Liver (tissue), 9 donors: ENCODE data around the gene TRIM41. TPM values are rescaled to one million over a fixed set of nuclear protein-coding genes. Genes with fewer than 3 reads are reported as not detected.

Experiments used
- DNase-seq: peaks from one replicate; pipeline ENCODE4 v3.0.0-alpha.2; 2017; ENCODE audit warnings: low spot score
- H3K27ac ChIP-seq, 2 donors: one replicate each; pipeline ENCODE4 v1.7.0; 2013; ENCODE audit warnings: inconsistent platforms in 2 of 2, low read length in 2 of 2, control low read depth in 1 of 2, low read depth in 1 of 2, mild to moderate bottlenecking in 1 of 2
- H3K27me3 ChIP-seq, 4 donors: one replicate each; pipeline versions ENCODE4 v1.6.1 to v1.7.0; 2013; ENCODE audit warnings: low read length in 3 of 4, inconsistent platforms in 1 of 4, mild to moderate bottlenecking in 1 of 4, moderate library complexity in 1 of 4; ENCODE audit not compliant: control insufficient read depth in 4 of 4, insufficient read depth in 4 of 4
- H3K36me3 ChIP-seq, 4 donors: one replicate each; pipeline versions ENCODE4 v1.6.1 to v1.7.0; 2013; ENCODE audit warnings: low read length in 3 of 4, mild to moderate bottlenecking in 3 of 4, low read depth in 1 of 4, moderate library complexity in 1 of 4; ENCODE audit not compliant: control insufficient read depth in 4 of 4, insufficient read depth in 3 of 4
- H3K4me1 ChIP-seq, 4 donors: one replicate each; pipeline versions ENCODE4 v1.6.1 to v1.7.0; 2013; ENCODE audit warnings: low read length in 3 of 4, mild to moderate bottlenecking in 3 of 4, moderate library complexity in 1 of 4; ENCODE audit not compliant: control insufficient read depth in 4 of 4, insufficient read depth in 4 of 4
- H3K4me3 ChIP-seq, 3 donors: one replicate each; pipeline versions ENCODE4 v1.6.1 to v1.7.0; 2013; ENCODE audit warnings: low read length in 3 of 3, control low read depth in 1 of 3, low read depth in 1 of 3, mild to moderate bottlenecking in 1 of 3
- H3K9ac ChIP-seq, 2 donors: one replicate each; pipeline ENCODE4 v1.7.0; 2013; ENCODE audit warnings: low read length in 2 of 2, mild to moderate bottlenecking in 2 of 2, moderate library complexity in 2 of 2, control low read depth in 1 of 2, low read depth in 1 of 2
- H3K9me3 ChIP-seq, 4 donors: one replicate each; pipeline versions ENCODE4 v1.6.1 to v1.7.0; 2013; ENCODE audit warnings: low read length in 3 of 4; ENCODE audit not compliant: control insufficient read depth in 4 of 4
- CTCF ChIP-seq: fragments of 150-350 bp; IDR thresholded peaks from 2 replicates; pipeline ENCODE4 v1.5.1; 2017; ENCODE audit warnings: improper control_type of control experiment, low read depth, low read length; ENCODE audit not compliant: missing input control
- EGR1 ChIP-seq, 2 donors: IDR thresholded peaks; 2 replicates each; pipeline ENCODE4 v1.6.1; 2016 to 2018; ENCODE audit warnings: antibody characterized with exemption in 2 of 2, low read depth in 2 of 2
- FOXA1 ChIP-seq: IDR thresholded peaks from 2 replicates; pipeline ENCODE4 v1.6.1; 2016; ENCODE audit warnings: antibody characterized with exemption
- FOXA2 ChIP-seq: IDR thresholded peaks from 2 replicates; pipeline ENCODE4 v1.6.1; 2016; ENCODE audit warnings: antibody characterized with exemption
- GABPA ChIP-seq, 2 donors: IDR thresholded peaks in 1 of 2; conservative IDR thresholded peaks in 1 of 2; 2 replicates each; pipeline ENCODE4 v1.6.1; 2016; ENCODE audit warnings: antibody characterized with exemption in 2 of 2, mild to moderate bottlenecking in 1 of 2, moderate library complexity in 1 of 2
- HNF4A ChIP-seq, 2 donors: conservative IDR thresholded peaks; 2 replicates each; pipeline ENCODE4 v1.6.1; 2016; ENCODE audit warnings: antibody characterized with exemption in 2 of 2, mild to moderate bottlenecking in 2 of 2
- HNF4G ChIP-seq: IDR thresholded peaks from 2 replicates; pipeline ENCODE4 v1.6.1; 2016; ENCODE audit warnings: antibody characterized with exemption
- JUND ChIP-seq, 2 donors: IDR thresholded peaks; 2 replicates each; pipeline ENCODE4 v1.6.1; 2016; ENCODE audit warnings: antibody characterized with exemption in 2 of 2
- NR2F2 ChIP-seq: IDR thresholded peaks from 2 replicates; pipeline ENCODE4 v1.6.1; 2016; ENCODE audit warnings: antibody characterized with exemption
- RAD21 ChIP-seq, 2 donors: IDR thresholded peaks; 2 replicates each; pipeline ENCODE4 v1.6.1; 2016; ENCODE audit warnings: antibody characterized with exemption in 2 of 2, mild to moderate bottlenecking in 2 of 2
- RXRA ChIP-seq, 2 donors: IDR thresholded peaks; 2 replicates each; pipeline ENCODE4 v1.6.1; 2017 to 2018; ENCODE audit warnings: antibody characterized with exemption in 2 of 2, mild to moderate bottlenecking in 1 of 2
- SP1 ChIP-seq: IDR thresholded peaks from 2 replicates; pipeline ENCODE4 v1.6.1; 2018; ENCODE audit warnings: antibody characterized with exemption, mild to moderate bottlenecking
- TAF1 ChIP-seq: conservative IDR thresholded peaks from 2 replicates; pipeline ENCODE4 v1.6.1; 2016; ENCODE audit warnings: antibody characterized with exemption, mild to moderate bottlenecking
- YY1 ChIP-seq: IDR thresholded peaks from 2 replicates; pipeline ENCODE4 v1.6.1; 2016; ENCODE audit warnings: antibody characterized with exemption, mild to moderate bottlenecking
- WGBS: extraction: QIAGEN DNeasy Blood & Tissue Kit; methylation state at CpG from one replicate; pipeline ENCODE4 v1.1.7; 2013; 5-methylcytosine and 5-hydroxymethylcytosine counted together
- polyA plus RNA-seq, 2 donors: library from polyadenylated mRNA; stranded (reverse) in 1 of 2; unstranded in 1 of 2; fragments of 200-250 nt in 1 of 2; fragments of >200 nt in 1 of 2; fragmentation: Nextera tagmentation in 1 of 2; extraction: Ambion mirVana in 1 of 2; gene quantifications; one replicate each; pipeline versions ENCODE4 v1.2.1 to v1.2.3, GENCODE V29; 2013 to 2015
- total RNA-seq, 2 donors: library from RNA; depleted of rRNA; stranded (reverse); fragments of >200 nt; gene quantifications; one replicate each; pipeline ENCODE4 v1.2.3, GENCODE V29; 2014
- TF ChIP-seq, protein P1 (sequence below): IDR thresholded peaks from 2 replicates; pipeline ENCODE4 v1.6.1; 2016; ENCODE audit warnings: antibody characterized with exemption
- TF ChIP-seq, protein P2 (sequence below): IDR thresholded peaks from 2 replicates; pipeline ENCODE4 v1.6.1; 2016; ENCODE audit warnings: antibody characterized with exemption, mild to moderate bottlenecking
- TF ChIP-seq, protein P3 (sequence below): IDR thresholded peaks from 2 replicates; pipeline ENCODE4 v1.6.1; 2016; ENCODE audit warnings: antibody characterized with exemption
- donor health status: healthy.
- donor health status: healthy.
- donor health status: healthy.
- donor health status: healthy.
- donor health status: healthy.

TRIM41 gene
- total and polyA plus RNA-seq, 4 donors: 2.8 to 14.1 (median 11.0) TPM

DNA sequence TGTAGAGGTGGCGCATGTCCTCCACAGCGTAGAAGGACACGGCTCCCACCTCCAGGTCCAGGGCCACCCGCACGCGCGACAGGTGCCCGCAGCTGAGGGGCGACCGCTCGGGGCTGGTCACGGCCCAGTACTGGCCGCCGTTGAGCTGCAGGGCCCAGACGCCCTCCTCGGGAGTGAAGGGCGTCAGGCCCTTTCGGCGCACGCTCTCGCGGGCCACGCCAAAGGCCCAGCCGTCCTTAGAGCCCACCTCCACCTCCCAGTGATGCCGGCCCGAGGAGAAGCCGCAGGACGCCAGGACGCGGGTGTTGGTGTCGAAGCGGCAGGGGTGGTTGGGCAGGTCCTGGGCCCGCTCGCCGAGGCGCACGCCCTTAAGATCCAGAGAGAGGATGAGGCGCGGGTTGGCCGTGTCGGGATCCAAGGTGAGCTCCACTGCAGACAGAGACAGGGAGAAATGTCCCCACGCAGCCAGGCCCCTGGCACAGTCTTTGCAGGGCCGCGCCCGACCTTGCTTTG lies 27.8 kb upstream of the TRIM41 start:
- Histone ChIP-seq H3K9me3 (no peaks in the 10 kb centered on the region), H3K9ac (no peak overlapping the region), H3K27ac (no peak overlapping the region), H3K27me3 (no peaks in the 10 kb centered on the region), H3K36me3 (no peaks in the 10 kb centered on the region), H3K4me3 (no peak overlapping the region), H3K4me1 (peaks cover 2 to 18% (median 10%) of the 10 kb centered on the region in 4 donors)
- TF ChIP-seq GABPA (IDR thresholded peaks at IDR 0.05 in 1 of 2, conservative IDR thresholded peaks at IDR 0.05 in 1 of 2) (no peak), NR2F2 (no peak), YY1 (no peak), RAD21 (IDR thresholded peaks at IDR 0.05) (no peak), FOXA2 (no peak), EGR1 (IDR thresholded peaks at IDR 0.05; ENCODE audit: low read depth in 2 of 2) (no peak), FOXA1 (no peak), TAF1 (no peak), JUND (IDR thresholded peaks at IDR 0.05) (no peak), HNF4A (conservative IDR thresholded peaks at IDR 0.05) (no peak), SP1 (no peak), RXRA (IDR thresholded peaks at IDR 0.05) (no peak), CTCF (no peak), HNF4G (no peak)
- TF ChIP-seq, protein P1, sequence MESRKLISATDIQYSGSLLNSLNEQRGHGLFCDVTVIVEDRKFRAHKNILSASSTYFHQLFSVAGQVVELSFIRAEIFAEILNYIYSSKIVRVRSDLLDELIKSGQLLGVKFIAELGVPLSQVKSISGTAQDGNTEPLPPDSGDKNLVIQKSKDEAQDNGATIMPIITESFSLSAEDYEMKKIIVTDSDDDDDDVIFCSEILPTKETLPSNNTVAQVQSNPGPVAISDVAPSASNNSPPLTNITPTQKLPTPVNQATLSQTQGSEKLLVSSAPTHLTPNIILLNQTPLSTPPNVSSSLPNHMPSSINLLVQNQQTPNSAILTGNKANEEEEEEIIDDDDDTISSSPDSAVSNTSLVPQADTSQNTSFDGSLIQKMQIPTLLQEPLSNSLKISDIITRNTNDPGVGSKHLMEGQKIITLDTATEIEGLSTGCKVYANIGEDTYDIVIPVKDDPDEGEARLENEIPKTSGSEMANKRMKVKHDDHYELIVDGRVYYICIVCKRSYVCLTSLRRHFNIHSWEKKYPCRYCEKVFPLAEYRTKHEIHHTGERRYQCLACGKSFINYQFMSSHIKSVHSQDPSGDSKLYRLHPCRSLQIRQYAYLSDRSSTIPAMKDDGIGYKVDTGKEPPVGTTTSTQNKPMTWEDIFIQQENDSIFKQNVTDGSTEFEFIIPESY: no peak
- TF ChIP-seq, protein P2, sequence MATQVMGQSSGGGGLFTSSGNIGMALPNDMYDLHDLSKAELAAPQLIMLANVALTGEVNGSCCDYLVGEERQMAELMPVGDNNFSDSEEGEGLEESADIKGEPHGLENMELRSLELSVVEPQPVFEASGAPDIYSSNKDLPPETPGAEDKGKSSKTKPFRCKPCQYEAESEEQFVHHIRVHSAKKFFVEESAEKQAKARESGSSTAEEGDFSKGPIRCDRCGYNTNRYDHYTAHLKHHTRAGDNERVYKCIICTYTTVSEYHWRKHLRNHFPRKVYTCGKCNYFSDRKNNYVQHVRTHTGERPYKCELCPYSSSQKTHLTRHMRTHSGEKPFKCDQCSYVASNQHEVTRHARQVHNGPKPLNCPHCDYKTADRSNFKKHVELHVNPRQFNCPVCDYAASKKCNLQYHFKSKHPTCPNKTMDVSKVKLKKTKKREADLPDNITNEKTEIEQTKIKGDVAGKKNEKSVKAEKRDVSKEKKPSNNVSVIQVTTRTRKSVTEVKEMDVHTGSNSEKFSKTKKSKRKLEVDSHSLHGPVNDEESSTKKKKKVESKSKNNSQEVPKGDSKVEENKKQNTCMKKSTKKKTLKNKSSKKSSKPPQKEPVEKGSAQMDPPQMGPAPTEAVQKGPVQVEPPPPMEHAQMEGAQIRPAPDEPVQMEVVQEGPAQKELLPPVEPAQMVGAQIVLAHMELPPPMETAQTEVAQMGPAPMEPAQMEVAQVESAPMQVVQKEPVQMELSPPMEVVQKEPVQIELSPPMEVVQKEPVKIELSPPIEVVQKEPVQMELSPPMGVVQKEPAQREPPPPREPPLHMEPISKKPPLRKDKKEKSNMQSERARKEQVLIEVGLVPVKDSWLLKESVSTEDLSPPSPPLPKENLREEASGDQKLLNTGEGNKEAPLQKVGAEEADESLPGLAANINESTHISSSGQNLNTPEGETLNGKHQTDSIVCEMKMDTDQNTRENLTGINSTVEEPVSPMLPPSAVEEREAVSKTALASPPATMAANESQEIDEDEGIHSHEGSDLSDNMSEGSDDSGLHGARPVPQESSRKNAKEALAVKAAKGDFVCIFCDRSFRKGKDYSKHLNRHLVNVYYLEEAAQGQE: no peak
- TF ChIP-seq, protein P3, sequence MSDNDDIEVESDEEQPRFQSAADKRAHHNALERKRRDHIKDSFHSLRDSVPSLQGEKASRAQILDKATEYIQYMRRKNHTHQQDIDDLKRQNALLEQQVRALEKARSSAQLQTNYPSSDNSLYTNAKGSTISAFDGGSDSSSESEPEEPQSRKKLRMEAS: no peak
- 68% methylated on average over 45 of the region's 45 CpGs for WGBS
- no peak for DNase-seq
